CD14-positive monocyte (primary cell): Measurements from ENCODE around the gene ITGAX. TPM values are rescaled to one million over a fixed set of nuclear protein-coding genes. Genes with fewer than 3 reads are reported as not detected.

Experiments
- DNase-seq, 3 donors: peaks; one replicate each; pipeline ENCODE4 v3.0.0-alpha.2; 2011 to 2022
- H2AFZ ChIP-seq: 2 replicates; pipeline ENCODE4 v1.6.0; 2012; ENCODE audit warnings: mild to moderate bottlenecking, low read depth, low read length, inconsistent platforms; ENCODE audit not compliant: insufficient read depth, poor library complexity, severe bottlenecking
- H3K27ac ChIP-seq, 2 donors: 1 replicate in 1 of 2; 2 replicates in 1 of 2; pipeline ENCODE4 v1.5.1; 2012 to 2013; ENCODE audit warnings: low read length in 2 of 2, control low read depth in 1 of 2, inconsistent platforms in 1 of 2, low read depth in 1 of 2, mild to moderate bottlenecking in 1 of 2
- H3K27me3 ChIP-seq, 2 donors: one replicate each; pipeline versions ENCODE4 v1.6.0 to v1.6.1; 2011 to 2013; ENCODE audit warnings: low read length in 2 of 2; ENCODE audit not compliant: control insufficient read depth in 2 of 2, insufficient read depth in 2 of 2
- H3K36me3 ChIP-seq, 2 donors: replicated peaks in 1 of 2; 1 replicate in 1 of 2; 2 replicates in 1 of 2; pipeline versions ENCODE4 v1.5.1 to v1.6.1; 2012 to 2013; ENCODE audit warnings: low read length in 2 of 2, control low read depth in 1 of 2, inconsistent platforms in 1 of 2, mild to moderate bottlenecking in 1 of 2; ENCODE audit not compliant: insufficient read depth in 2 of 2, control insufficient read depth in 1 of 2
- H3K4me1 ChIP-seq, 2 donors: 1 replicate in 1 of 2; 2 replicates in 1 of 2; pipeline versions ENCODE4 v1.5.1 to v1.6.1; 2012 to 2013; ENCODE audit warnings: low read length in 2 of 2, control low read depth in 1 of 2, inconsistent platforms in 1 of 2, mild to moderate bottlenecking in 1 of 2, moderate library complexity in 1 of 2; ENCODE audit not compliant: insufficient read depth in 2 of 2, control insufficient read depth in 1 of 2
- H3K4me2 ChIP-seq: replicated peaks from 2 replicates; pipeline ENCODE3; 2012; ENCODE audit warnings: low read length, moderate library complexity, mild to moderate bottlenecking; ENCODE audit not compliant: poor library complexity, severe bottlenecking; ENCODE audit errors: extremely low read depth
- H3K4me3 ChIP-seq, 3 experiments: fragments of 200-600 bp in 1 of 3; sonication (generic) in 1 of 3; replicated peaks in 1 of 3; 1 replicate in 2 of 3; 2 replicates in 1 of 3; pipeline ENCODE4 v1.5.1; 2011 to 2013; ENCODE audit warnings: low read length in 3 of 3, mild to moderate bottlenecking in 3 of 3, control low read depth in 2 of 3, low read depth in 2 of 3, inconsistent platforms in 1 of 3, moderate library complexity in 1 of 3
- H3K79me2 ChIP-seq: 2 replicates; pipeline ENCODE4 v1.6.0; 2012; ENCODE audit warnings: mild to moderate bottlenecking, control low read depth, inconsistent platforms, low read length, moderate library complexity; ENCODE audit not compliant: insufficient read depth
- H3K9ac ChIP-seq: 2 replicates; pipeline ENCODE4 v1.6.0; 2017; ENCODE audit warnings: low read length, mild to moderate bottlenecking; ENCODE audit not compliant: insufficient read depth, poor library complexity, severe bottlenecking
- H3K9me3 ChIP-seq, 2 donors: replicated peaks in 1 of 2; 1 replicate in 1 of 2; 2 replicates in 1 of 2; pipeline versions ENCODE4 v1.5.1 to v1.6.1; 2012 to 2013; ENCODE audit warnings: low read length in 2 of 2, control low read depth in 1 of 2; ENCODE audit not compliant: control insufficient read depth in 1 of 2, insufficient read depth in 1 of 2
- H4K20me1 ChIP-seq: 2 replicates; pipeline ENCODE4 v1.6.0; 2012; ENCODE audit warnings: mild to moderate bottlenecking, low read length, control low read depth, moderate library complexity; ENCODE audit not compliant: insufficient read depth
- H3K27ac Mint-ChIP-seq, 7 donors: one replicate each; pipeline ENCODE4 v1.8.0; 2020; ENCODE audit warnings: mild to moderate bottlenecking in 7 of 7, mixed read lengths in 7 of 7, moderate library complexity in 6 of 7, inconsistent platforms in 2 of 7
- H3K27me3 Mint-ChIP-seq, 3 donors: one replicate each; pipeline ENCODE4 v1.8.0; 2021 to 2022; ENCODE audit warnings: low read depth in 3 of 3, mild to moderate bottlenecking in 3 of 3, mixed read lengths in 3 of 3, moderate library complexity in 3 of 3, inconsistent platforms in 1 of 3
- H3K36me3 Mint-ChIP-seq, 2 donors: one replicate each; pipeline ENCODE4 v1.8.0; 2020; ENCODE audit warnings: mixed read lengths in 2 of 2, inconsistent platforms in 1 of 2, mild to moderate bottlenecking in 1 of 2
- H3K4me1 Mint-ChIP-seq: one replicate; pipeline ENCODE4 v1.8.0; 2020; ENCODE audit warnings: mild to moderate bottlenecking, mixed read lengths
- H3K4me3 Mint-ChIP-seq, 2 donors: one replicate each; pipeline ENCODE4 v1.8.0; 2020; ENCODE audit warnings: mild to moderate bottlenecking in 2 of 2, mixed read lengths in 2 of 2, moderate library complexity in 1 of 2
- H3K9me3 Mint-ChIP-seq, 7 donors: one replicate each; pipeline ENCODE4 v1.8.0; 2020 to 2022; ENCODE audit warnings: mixed read lengths in 7 of 7, mild to moderate bottlenecking in 6 of 7, moderate library complexity in 6 of 7, inconsistent platforms in 2 of 7
- CTCF ChIP-seq: fragments of 200-600 bp; IDR thresholded peaks from one replicate; pipeline ENCODE4 v1.8.0; 2022; ENCODE audit warnings: antibody characterized with exemption, mild to moderate bottlenecking
- WGBS: methylation state at CpG from one replicate; pipeline ENCODE4 v1.1.5; 2013; ENCODE audit warnings: missing lambda C conversion rate; ENCODE audit not compliant: insufficient coverage; 5-methylcytosine and 5-hydroxymethylcytosine counted together
- intact Hi-C, 2 donors: fragments of 100-400 bp; cut with micrococcal nuclease; formaldehyde crosslinking; loops; one replicate each; pipeline versions ENCODE4 v1.15.0 to v1.15.1; 2023
- polyA plus RNA-seq, 3 donors: library from polyadenylated mRNA; depleted of rRNA in 1 of 3; unstranded in 2 of 3; stranded (reverse) in 1 of 3; fragments of 300-500 nt in 2 of 3; fragments of >200 nt in 1 of 3; fragmentation: Illumina TruSeq in 2 of 3; gene quantifications; 1 replicate in 2 of 3; 2 replicates in 1 of 3; pipeline ENCODE4 v1.2.3, GENCODE V29; 2012 to 2021

Gene ITGAX
- polyA plus RNA-seq, 3 donors, result 40.7 to 710 (median 71.3) TPM

- H3K4me2 ChIP-seq, result no peak overlapping the region
- peaks cover 59 to 75% of the 10 kb centered on the region in 2 donors for H3K36me3 Mint-ChIP-seq
- H3K36me3 ChIP-seq, result peaks cover 59 to 73% of the 10 kb centered on the region in 2 donors
- H3K4me3 Mint-ChIP-seq, result peak overlapping the region; percentile 35 to 70
- no peak overlapping the region for H3K27ac ChIP-seq
- intact Hi-C loops, result loop anchor here in 1 of 2 donors (5.0 kb wide), 1 partner anchor 37 kb away; no protein-coding TSS in a partner anchor
- no peak for TF ChIP-seq CTCF
- DNase-seq, result no peak
- no peak overlapping the region for H2AFZ ChIP-seq
- peaks cover 42% of the 10 kb centered on the region for H4K20me1 ChIP-seq
- H3K4me1 ChIP-seq, result no peaks in the 10 kb centered on the region
- H3K79me2 ChIP-seq, result no peaks in the 10 kb centered on the region
- peaks cover 0 to 3% (median 0%) of the 10 kb centered on the region in 7 donors for H3K9me3 Mint-ChIP-seq
- H3K27ac Mint-ChIP-seq, result peak overlapping the region in 6 of 7 donors; percentile 0 to 80 (median 35)
- H3K9ac ChIP-seq, result no peak overlapping the region
- H3K4me3 ChIP-seq, result no peak overlapping the region
- H3K27me3 Mint-ChIP-seq, result peaks cover 0 to 6% (median 0%) of the 10 kb centered on the region in 3 donors
- WGBS, result 94% methylated on average over 8 of the region's 8 CpGs
- peaks cover 30% of the 10 kb centered on the region for H3K4me1 Mint-ChIP-seq
- H3K9me3 ChIP-seq, result no peaks in the 10 kb centered on the region
- H3K27me3 ChIP-seq, result no peaks in the 10 kb centered on the region
These were observed 24.5 kb upstream of the ITGAX start for GRCh38 chr16:31330553-31330890.

GRCh38 chr16:31331141-31331764 lies 23.7 kb upstream of the ITGAX start:
- no peaks in the 10 kb centered on the region for H3K27me3 ChIP-seq
- H4K20me1 ChIP-seq, result peaks cover 35% of the 10 kb centered on the region
- peak overlapping the region; percentile 66 to 69 for H3K4me3 Mint-ChIP-seq
- H3K27me3 Mint-ChIP-seq, result peaks cover 0 to 6% (median 0%) of the 10 kb centered on the region in 3 donors
- no peak overlapping the region for H3K27ac ChIP-seq
- no peak for TF ChIP-seq CTCF
- H2AFZ ChIP-seq, result no peak overlapping the region
- H3K9me3 Mint-ChIP-seq, result peaks cover 0 to 3% (median 0%) of the 10 kb centered on the region in 7 donors
- peak overlapping the region in 5 of 7 donors; percentile 14 to 70 (median 46) for H3K27ac Mint-ChIP-seq
- 3% methylated on average over 29 of the region's 46 CpGs for WGBS
- peak overlapping the region; percentile 24 for H3K4me2 ChIP-seq
- H3K4me3 ChIP-seq, result peak overlapping the region in 1 of 3 experiments; percentile 25
- H3K9ac ChIP-seq, result no peak overlapping the region
- no peaks in the 10 kb centered on the region for H3K79me2 ChIP-seq
- intact Hi-C loops, result loop anchor here in 1 of 2 donors (5.0 kb wide), 1 partner anchor 36 kb away; no protein-coding TSS in a partner anchor
- DNase-seq, result peak in 1 of 3 donors; percentile 29
- H3K4me1 ChIP-seq, result no peaks in the 10 kb centered on the region
- H3K4me1 Mint-ChIP-seq, result peaks cover 31% of the 10 kb centered on the region
- peaks cover 55 to 67% of the 10 kb centered on the region in 2 donors for H3K36me3 Mint-ChIP-seq
- H3K9me3 ChIP-seq, result no peaks in the 10 kb centered on the region
- H3K36me3 ChIP-seq, result peaks cover 51 to 66% of the 10 kb centered on the region in 2 donors
